MCF 10A (cell line): ENCODE data around the gene LAD1. TPM values are rescaled to one million over a fixed set of nuclear protein-coding genes. Genes with fewer than 3 reads are reported as not detected.

ENCODE experiments used
- BruUV-seq: library from RNA; stranded (reverse); fragments of 400-500 nt; replicated peaks from 2 replicates; lab custom pipeline; 2021; lab: Mats Ljungman, UMichigan
- CTCF ChIA-PET: fragments of 300-600 bp; sonication (Branson Sonifier 250); formaldehyde crosslinking; extraction: SDS; loops from one replicate; lab custom pipeline; 2021; ENCODE audit warnings: antibody characterized with exemption, inconsistent platforms; lab: Yijun Ruan, JAX
- POLR2A ChIA-PET: fragments of 300-600, 350-650 bp; sonication (Branson Sonifier 250); formaldehyde crosslinking; extraction: SDS; loops from one replicate; lab custom pipeline; 2020; ENCODE audit warnings: antibody characterized with exemption, inconsistent platforms; lab: Yijun Ruan, JAX
- DNase-seq: peaks from one replicate; pipeline ENCODE4 v3.0.0-alpha.2; 2018; ENCODE audit not compliant: unreplicated experiment
- H3K27ac Mint-ChIP-seq: one replicate; pipeline ENCODE4 v1.8.0; 2022; ENCODE audit warnings: mild to moderate bottlenecking, low read depth, mixed read lengths; ENCODE audit not compliant: unreplicated experiment
- H3K27me3 Mint-ChIP-seq: one replicate; pipeline ENCODE4 v1.8.0; 2022; ENCODE audit warnings: mixed read lengths; ENCODE audit not compliant: insufficient read depth, unreplicated experiment
- H3K36me3 Mint-ChIP-seq: one replicate; pipeline ENCODE4 v1.8.0; 2022; ENCODE audit warnings: mild to moderate bottlenecking, moderate library complexity, mixed read lengths; ENCODE audit not compliant: insufficient read depth, unreplicated experiment
- H3K4me1 Mint-ChIP-seq: one replicate; pipeline ENCODE4 v1.8.0; 2022; ENCODE audit warnings: mixed read lengths; ENCODE audit not compliant: insufficient read depth, unreplicated experiment
- H3K4me3 Mint-ChIP-seq: one replicate; pipeline ENCODE4 v1.8.0; 2022; ENCODE audit warnings: mild to moderate bottlenecking, moderate library complexity, mixed read lengths; ENCODE audit not compliant: unreplicated experiment
- H3K9me3 Mint-ChIP-seq: one replicate; pipeline ENCODE4 v1.8.0; 2022; ENCODE audit warnings: mixed read lengths; ENCODE audit not compliant: unreplicated experiment
- CTCF ChIP-seq: fragments of 200-600 bp; IDR thresholded peaks from one replicate; pipeline ENCODE4 v1.8.0; 2022; ENCODE audit warnings: antibody characterized with exemption, mild to moderate bottlenecking; ENCODE audit not compliant: unreplicated experiment
- intact Hi-C: fragments of 100-400 bp; cut with micrococcal nuclease; formaldehyde crosslinking; loops from 2 replicates; pipeline ENCODE4 v1.14.1; 2022
- total RNA-seq: library from RNA; stranded (reverse); gene quantifications from 2 replicates; pipeline ENCODE4 v1.2.3, GENCODE V29; 2022

The LAD1 gene
- total RNA-seq, 1 experiment from 2014 or later = 40.9 TPM

GRCh38 chr1:201371792-201372191 lies 27.3 kb downstream of the LAD1 start:
- peaks cover 81% of the 10 kb centered on the region for H3K27me3 Mint-ChIP-seq
- DNase-seq = no peak
- H3K4me3 Mint-ChIP-seq = no peak overlapping the region
- H3K36me3 Mint-ChIP-seq = no peaks in the 10 kb centered on the region
- H3K27ac Mint-ChIP-seq = no peak overlapping the region
- H3K4me1 Mint-ChIP-seq = no peaks in the 10 kb centered on the region
- BruUV-seq = no TSS peak
- no peaks in the 10 kb centered on the region for H3K9me3 Mint-ChIP-seq
- ChIA-PET CTCF (interaction anchor here (0.6 to 5.1 kb wide), 10 partner anchors 10 to 403 kb away, joined by 3 to 45 read pairs (median 5); no protein-coding TSS in a partner anchor), POLR2A (interaction anchor here (0.8 to 1.0 kb wide), 2 partner anchors 11 to 105 kb away, joined by 3 read pairs; no protein-coding TSS in a partner anchor)
- intact Hi-C loops = no loop called here
- TF ChIP-seq CTCF = no peak

- DNase-seq = no peak
- H3K9me3 Mint-ChIP-seq = no peaks in the 10 kb centered on the region
- no peak overlapping the region for H3K27ac Mint-ChIP-seq
- H3K27me3 Mint-ChIP-seq = peaks cover 86% of the 10 kb centered on the region
- ChIA-PET POLR2A (interaction anchor here (0.6 to 0.8 kb wide), 2 partner anchors 104 to 410 kb away, joined by 3 read pairs; no protein-coding TSS in a partner anchor), CTCF (interaction anchor here (0.6 to 5.1 kb wide), 10 partner anchors 9 to 403 kb away, joined by 3 to 45 read pairs (median 4); no protein-coding TSS in a partner anchor)
- no peak for TF ChIP-seq CTCF
- no peaks in the 10 kb centered on the region for H3K36me3 Mint-ChIP-seq
- intact Hi-C loops = no loop called here
- no peak overlapping the region for H3K4me3 Mint-ChIP-seq
- BruUV-seq = no TSS peak
- no peaks in the 10 kb centered on the region for H3K4me1 Mint-ChIP-seq
These were observed 27.8 kb downstream of the LAD1 start for GRCh38 chr1:201371276-201371675.

GRCh38 chr1:201370500-201370899 lies 28.6 kb downstream of the LAD1 start:
- TF ChIP-seq CTCF = no peak
- CTCF ChIA-PET = interaction anchor here (0.8 to 5.1 kb wide), 5 partner anchors 8 to 163 kb away, joined by 3 to 45 read pairs (median 3); no protein-coding TSS in a partner anchor
- DNase-seq = no peak
- Mint-ChIP-seq H3K27ac (no peak overlapping the region), H3K9me3 (no peaks in the 10 kb centered on the region), H3K4me3 (no peak overlapping the region), H3K36me3 (no peaks in the 10 kb centered on the region), H3K4me1 (no peaks in the 10 kb centered on the region), H3K27me3 (peaks cover 88% of the 10 kb centered on the region)
- POLR2A ChIA-PET = interaction anchor here (0.6 kb wide), 1 partner anchor 409 kb away, joined by 3 read pairs; no protein-coding TSS in a partner anchor
- no TSS peak for BruUV-seq
- intact Hi-C loops = no loop called here

GRCh38 chr1:201369209-201369608 lies 29.9 kb downstream of the LAD1 start:
- CTCF ChIA-PET = interaction anchor here (0.5 to 4.2 kb wide), 10 partner anchors 8 to 424 kb away, joined by 3 to 36 read pairs (median 4); no protein-coding TSS in a partner anchor
- no peak for TF ChIP-seq CTCF
- Mint-ChIP-seq H3K4me1 (no peaks in the 10 kb centered on the region), H3K36me3 (no peaks in the 10 kb centered on the region), H3K27me3 (peaks cover 76% of the 10 kb centered on the region), H3K27ac (no peak overlapping the region), H3K9me3 (no peaks in the 10 kb centered on the region), H3K4me3 (no peak overlapping the region)
- no TSS peak for BruUV-seq
- DNase-seq = no peak
- POLR2A ChIA-PET = no interaction called here
- intact Hi-C loops = no loop called here
